LNCaP clone FGC (cell line): ENCODE measurements around the gene NDST1.

Experiments
- DNase-seq: peaks from one replicate; pipeline ENCODE4 v3.0.0-alpha.2; 2011; ENCODE audit warnings: low read depth
- H3K4me3 ChIP-seq: 2 replicates; pipeline ENCODE4 v1.5.1; 2011; ENCODE audit warnings: mild to moderate bottlenecking, low read depth, low read length, control low read depth
- TF ChIP-seq, protein P1 (sequence below): IDR thresholded peaks from 2 replicates; pipeline ENCODE4 v1.5.1; 2012; ENCODE audit warnings: mild to moderate bottlenecking; ENCODE audit not compliant: control insufficient read depth, insufficient read depth; ENCODE audit errors: extremely low read depth

NDST1 gene

DNA sequence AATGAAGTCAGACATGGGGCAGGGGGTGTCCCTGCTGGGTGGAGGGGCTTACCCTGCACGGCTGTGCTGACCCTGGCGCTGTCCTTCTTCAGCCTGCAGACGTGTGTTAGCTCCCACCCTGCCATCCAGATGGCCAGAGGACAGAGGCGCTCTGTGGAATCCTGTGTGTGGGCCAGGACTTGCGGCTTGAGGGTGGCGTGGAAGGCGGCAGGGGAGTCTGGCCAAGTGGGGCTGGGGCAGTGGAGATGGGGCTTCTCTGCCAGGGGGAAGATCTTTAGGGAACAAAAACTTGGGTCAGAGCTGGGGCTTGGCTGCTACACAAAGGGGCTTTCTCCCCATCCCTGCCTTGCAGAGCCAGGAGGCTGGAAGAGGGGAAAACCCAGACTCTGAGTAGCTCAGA, 86.1 kb downstream of the NDST1 start:
- no peak for DNase-seq
- TF ChIP-seq, protein P1, sequence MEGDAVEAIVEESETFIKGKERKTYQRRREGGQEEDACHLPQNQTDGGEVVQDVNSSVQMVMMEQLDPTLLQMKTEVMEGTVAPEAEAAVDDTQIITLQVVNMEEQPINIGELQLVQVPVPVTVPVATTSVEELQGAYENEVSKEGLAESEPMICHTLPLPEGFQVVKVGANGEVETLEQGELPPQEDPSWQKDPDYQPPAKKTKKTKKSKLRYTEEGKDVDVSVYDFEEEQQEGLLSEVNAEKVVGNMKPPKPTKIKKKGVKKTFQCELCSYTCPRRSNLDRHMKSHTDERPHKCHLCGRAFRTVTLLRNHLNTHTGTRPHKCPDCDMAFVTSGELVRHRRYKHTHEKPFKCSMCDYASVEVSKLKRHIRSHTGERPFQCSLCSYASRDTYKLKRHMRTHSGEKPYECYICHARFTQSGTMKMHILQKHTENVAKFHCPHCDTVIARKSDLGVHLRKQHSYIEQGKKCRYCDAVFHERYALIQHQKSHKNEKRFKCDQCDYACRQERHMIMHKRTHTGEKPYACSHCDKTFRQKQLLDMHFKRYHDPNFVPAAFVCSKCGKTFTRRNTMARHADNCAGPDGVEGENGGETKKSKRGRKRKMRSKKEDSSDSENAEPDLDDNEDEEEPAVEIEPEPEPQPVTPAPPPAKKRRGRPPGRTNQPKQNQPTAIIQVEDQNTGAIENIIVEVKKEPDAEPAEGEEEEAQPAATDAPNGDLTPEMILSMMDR, result no peak
- no peak overlapping the region for H3K4me3 ChIP-seq

DNA sequence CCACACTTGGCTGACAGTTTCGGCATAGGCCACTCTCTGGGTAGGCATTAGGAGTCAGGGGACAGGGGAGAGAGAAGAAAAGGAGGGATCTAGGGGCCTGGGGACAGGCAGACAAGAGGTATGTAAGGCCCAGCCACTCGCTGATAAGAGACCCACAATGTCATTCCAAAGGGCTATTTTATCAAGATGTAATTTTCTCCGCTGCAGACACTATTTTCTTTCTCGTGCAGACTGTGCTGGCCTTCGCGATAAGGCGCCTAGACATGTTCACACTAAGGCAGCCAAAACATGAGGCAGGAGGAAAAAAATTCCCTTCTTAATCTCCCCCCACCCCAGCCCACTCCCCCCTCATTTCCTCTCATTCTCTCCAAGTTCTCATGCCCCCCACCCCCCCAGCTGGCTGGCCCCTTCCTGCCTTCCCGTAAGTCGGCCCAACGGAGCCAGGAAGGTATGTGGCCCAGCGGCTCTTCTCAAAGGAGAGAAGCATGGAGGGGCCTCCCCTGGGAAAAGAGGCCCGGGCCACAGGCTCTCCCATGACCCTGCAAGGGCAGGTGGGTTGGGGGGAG, 87.6 kb downstream of the NDST1 start:
- TF ChIP-seq, protein P1, result no peak
- H3K4me3 ChIP-seq, result no peak overlapping the region
- DNase-seq, result no peak

DNA sequence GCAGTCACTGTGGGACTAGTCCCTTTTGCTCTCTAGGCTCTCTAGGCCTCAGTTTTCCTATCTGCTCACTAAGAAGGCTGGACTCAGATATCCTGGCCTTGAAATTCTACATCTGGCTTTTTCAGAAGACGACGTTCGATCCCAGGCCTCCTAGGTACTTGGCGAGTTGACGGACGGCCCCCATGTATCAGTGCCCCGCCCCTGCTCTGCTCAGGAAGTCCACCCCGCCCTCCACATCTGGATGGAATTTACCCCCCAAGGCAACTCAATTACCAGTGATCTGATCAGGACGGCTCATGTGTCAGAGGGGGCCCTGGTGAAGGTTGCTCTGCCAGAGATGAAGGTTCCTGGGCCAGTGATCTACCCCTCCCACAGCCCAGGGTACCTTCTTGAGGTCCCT, 88.4 kb downstream of the NDST1 start:
- no peak overlapping the region for H3K4me3 ChIP-seq
- DNase-seq, result no peak
- TF ChIP-seq, protein P1, result no peak

DNA sequence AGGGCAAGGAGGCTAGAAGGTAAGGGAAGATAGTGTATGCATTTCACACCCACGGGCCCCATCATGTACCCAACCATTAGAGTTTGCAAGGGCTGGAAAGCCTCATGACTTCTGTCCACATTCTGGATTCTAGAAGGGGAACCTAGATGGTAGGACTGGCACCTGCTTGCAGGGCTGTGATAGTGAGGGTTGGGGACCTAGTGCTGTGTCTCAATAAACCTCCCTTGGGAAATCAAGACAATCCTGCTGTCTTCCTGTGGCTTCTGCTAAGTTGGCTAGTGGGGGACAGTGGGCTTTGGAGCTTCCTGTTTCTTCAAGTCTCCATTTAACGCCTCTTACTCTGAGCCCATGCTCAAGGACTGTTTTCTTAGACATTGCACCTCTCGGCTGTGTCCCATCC, 88.9 kb downstream of the NDST1 start:
- TF ChIP-seq, protein P1, result no peak
- no peak for DNase-seq
- H3K4me3 ChIP-seq, result no peak overlapping the region

DNA sequence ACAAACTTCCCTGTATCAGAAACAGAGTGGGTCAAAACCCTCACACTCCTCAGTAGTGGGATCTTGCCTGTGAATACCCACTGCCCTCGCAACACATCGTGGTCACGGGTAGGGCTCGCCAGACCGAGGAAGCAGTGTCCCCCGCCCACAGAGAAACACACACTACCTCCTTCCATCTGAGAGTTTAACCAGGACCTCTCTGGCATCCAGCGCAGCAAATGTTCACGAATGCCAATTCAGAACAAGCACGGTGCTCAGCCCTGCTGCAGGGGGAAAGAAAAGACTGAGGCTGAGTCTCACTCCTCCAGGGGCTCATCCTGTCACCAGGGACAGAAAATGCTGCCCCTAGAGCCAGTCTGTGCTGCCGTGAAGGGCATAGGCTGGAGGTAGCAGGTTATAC, 90.1 kb downstream of the NDST1 start:
- no peak for DNase-seq
- TF ChIP-seq, protein P1, result no peak
- H3K4me3 ChIP-seq, result no peak overlapping the region

DNA sequence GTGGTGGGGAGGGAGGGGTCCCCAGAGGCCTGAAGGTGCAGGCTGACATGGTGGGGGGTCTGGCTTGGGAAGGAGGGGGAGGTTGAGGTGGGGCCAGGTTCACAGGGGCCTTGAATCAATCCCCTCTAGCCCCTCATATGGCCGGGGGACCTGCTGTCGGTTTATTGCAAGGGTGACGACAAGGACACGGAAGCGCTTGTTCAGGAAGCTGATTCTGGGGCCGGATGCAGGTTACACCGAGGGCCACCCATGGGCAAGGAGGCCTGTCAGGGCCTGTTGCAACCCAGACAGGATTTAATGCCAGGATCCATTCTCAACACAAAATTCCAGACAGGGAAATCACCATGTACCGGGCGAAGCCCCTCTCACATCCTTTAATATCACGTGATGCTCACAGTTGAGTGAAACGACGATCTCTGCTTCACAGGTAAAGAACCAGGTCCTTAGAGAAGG, 90.9 kb downstream of the NDST1 start:
- TF ChIP-seq, protein P1, result no peak
- H3K4me3 ChIP-seq, result no peak overlapping the region
- no peak for DNase-seq

DNA sequence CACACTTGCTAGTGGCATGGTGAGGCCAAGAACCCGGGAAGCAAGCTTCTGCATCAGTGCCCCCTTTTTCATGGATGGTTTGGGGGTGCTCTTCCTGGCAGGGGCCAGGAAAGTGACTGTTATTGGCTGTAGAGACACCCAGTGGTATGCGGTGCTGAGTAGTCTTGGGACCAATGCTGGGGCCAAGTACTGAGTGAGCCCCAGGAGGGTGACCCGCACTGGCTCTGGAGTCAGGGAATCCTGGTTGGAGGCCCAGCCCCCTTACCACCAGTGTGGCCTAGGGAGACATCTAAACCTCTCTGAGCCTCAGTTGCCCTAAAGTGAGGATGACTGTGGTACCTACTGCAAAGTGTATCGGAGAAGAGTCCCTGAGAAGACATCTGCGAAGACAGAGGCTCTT, 91.3 kb downstream of the NDST1 start:
- no peak overlapping the region for H3K4me3 ChIP-seq
- TF ChIP-seq, protein P1, result no peak
- DNase-seq, result no peak
